Mesothelial cell of epicardium (in vitro differentiated cells): ENCODE results near the gene FASN. TPM values are rescaled to one million over a fixed set of nuclear protein-coding genes. Genes with fewer than 3 reads are reported as not detected.

Source experiments
- DNase-seq, 2 experiments: peaks; one replicate each; pipeline ENCODE4 v3.0.0; 2021; ENCODE audit warnings: low spot score in 2 of 2; ENCODE audit not compliant: unreplicated experiment in 2 of 2
- H3K27ac Mint-ChIP-seq: 2 replicates; pipeline ENCODE4 v1.8.0; 2021; ENCODE audit warnings: mixed read lengths
- H3K27me3 Mint-ChIP-seq: 2 replicates; pipeline ENCODE4 v1.8.0; 2021; ENCODE audit warnings: low read depth, mixed read lengths
- H3K36me3 Mint-ChIP-seq: 2 replicates; pipeline ENCODE4 v1.8.0; 2021; ENCODE audit warnings: mixed read lengths
- H3K4me1 Mint-ChIP-seq: 2 replicates; pipeline ENCODE4 v1.8.0; 2021; ENCODE audit warnings: mixed read lengths
- H3K4me3 Mint-ChIP-seq: 2 replicates; pipeline ENCODE4 v1.8.0; 2021; ENCODE audit warnings: mild to moderate bottlenecking, moderate library complexity, mixed read lengths
- H3K9me3 Mint-ChIP-seq: 2 replicates; pipeline ENCODE4 v1.8.0; 2021; ENCODE audit warnings: mixed read lengths
- total RNA-seq: library from RNA; stranded (reverse); gene quantifications from 3 replicates; pipeline ENCODE4 v1.2.1, GENCODE V29; 2021
- TF ChIP-seq, protein P1 (sequence below): fragments of 200-600 bp; sonication (generic); IDR thresholded peaks from one replicate; pipeline ENCODE4 v1.5.0; 2021; ENCODE audit warnings: antibody characterized with exemption; ENCODE audit not compliant: unreplicated experiment

FASN gene
- total RNA-seq, 1 donor from 2014 or later: 227 TPM

- no peak overlapping the region for H3K27ac Mint-ChIP-seq
- H3K4me3 Mint-ChIP-seq: no peak overlapping the region
- H3K36me3 Mint-ChIP-seq: peaks cover 34% of the 10 kb centered on the region
- H3K27me3 Mint-ChIP-seq: no peaks in the 10 kb centered on the region
- H3K4me1 Mint-ChIP-seq: no peaks in the 10 kb centered on the region
- DNase-seq: no peak
- no peaks in the 10 kb centered on the region for H3K9me3 Mint-ChIP-seq
- TF ChIP-seq, protein P1, sequence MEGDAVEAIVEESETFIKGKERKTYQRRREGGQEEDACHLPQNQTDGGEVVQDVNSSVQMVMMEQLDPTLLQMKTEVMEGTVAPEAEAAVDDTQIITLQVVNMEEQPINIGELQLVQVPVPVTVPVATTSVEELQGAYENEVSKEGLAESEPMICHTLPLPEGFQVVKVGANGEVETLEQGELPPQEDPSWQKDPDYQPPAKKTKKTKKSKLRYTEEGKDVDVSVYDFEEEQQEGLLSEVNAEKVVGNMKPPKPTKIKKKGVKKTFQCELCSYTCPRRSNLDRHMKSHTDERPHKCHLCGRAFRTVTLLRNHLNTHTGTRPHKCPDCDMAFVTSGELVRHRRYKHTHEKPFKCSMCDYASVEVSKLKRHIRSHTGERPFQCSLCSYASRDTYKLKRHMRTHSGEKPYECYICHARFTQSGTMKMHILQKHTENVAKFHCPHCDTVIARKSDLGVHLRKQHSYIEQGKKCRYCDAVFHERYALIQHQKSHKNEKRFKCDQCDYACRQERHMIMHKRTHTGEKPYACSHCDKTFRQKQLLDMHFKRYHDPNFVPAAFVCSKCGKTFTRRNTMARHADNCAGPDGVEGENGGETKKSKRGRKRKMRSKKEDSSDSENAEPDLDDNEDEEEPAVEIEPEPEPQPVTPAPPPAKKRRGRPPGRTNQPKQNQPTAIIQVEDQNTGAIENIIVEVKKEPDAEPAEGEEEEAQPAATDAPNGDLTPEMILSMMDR: no peak
Measured at GRCh38 chr17:82127704-82128103, 29.7 kb upstream of the FASN start.

GRCh38 chr17:82127315-82127595 is 29.2 kb upstream of the FASN start:
- Mint-ChIP-seq H3K4me3 (no peak overlapping the region), H3K27me3 (no peaks in the 10 kb centered on the region), H3K36me3 (peaks cover 35% of the 10 kb centered on the region), H3K9me3 (no peaks in the 10 kb centered on the region), H3K4me1 (no peaks in the 10 kb centered on the region), H3K27ac (no peak overlapping the region)
- TF ChIP-seq, protein P1: no peak
- DNase-seq: no peak

DNA sequence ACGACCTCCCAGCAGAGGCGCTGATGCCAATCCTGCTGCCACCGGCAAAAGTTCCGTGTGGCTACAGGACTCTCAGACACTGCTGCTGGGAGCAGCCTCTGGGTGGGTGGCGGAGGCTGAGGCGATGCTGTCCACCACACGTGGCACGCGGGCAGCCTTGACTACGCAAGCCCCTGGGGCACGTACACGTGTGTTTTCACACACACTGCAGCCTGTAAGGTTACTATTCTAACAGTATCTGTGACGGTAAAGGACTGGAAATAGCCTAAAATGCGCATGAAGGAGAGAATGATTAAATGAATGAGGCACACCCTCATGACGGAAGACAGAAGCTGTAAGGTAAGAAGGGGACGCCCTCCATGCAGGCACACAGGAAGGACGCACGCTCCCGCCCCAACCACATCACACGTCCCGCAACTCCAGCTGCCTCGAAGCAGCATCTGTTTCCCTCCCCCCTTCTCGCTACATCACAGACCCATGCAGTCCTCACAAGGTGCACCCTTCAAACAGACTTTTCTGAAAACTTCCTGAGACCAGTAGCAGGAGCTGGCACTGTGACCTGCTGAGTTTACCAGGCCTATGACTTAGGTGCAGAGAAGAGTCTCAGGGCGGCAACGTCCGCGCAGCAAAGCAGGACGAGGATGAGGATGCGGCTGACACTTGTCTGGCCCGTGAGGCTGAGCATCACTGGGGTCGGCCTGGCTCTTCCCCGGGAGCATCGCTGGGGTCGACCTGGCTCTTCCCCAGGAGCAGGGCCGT is 28.7 kb upstream of the FASN start:
- H3K27ac Mint-ChIP-seq: no peak overlapping the region
- TF ChIP-seq, protein P1: no peak
- H3K4me1 Mint-ChIP-seq: peaks cover 3% of the 10 kb centered on the region
- H3K36me3 Mint-ChIP-seq: peaks cover 35% of the 10 kb centered on the region
- DNase-seq: no peak
- H3K9me3 Mint-ChIP-seq: no peaks in the 10 kb centered on the region
- no peak overlapping the region for H3K4me3 Mint-ChIP-seq
- H3K27me3 Mint-ChIP-seq: no peaks in the 10 kb centered on the region

DNA sequence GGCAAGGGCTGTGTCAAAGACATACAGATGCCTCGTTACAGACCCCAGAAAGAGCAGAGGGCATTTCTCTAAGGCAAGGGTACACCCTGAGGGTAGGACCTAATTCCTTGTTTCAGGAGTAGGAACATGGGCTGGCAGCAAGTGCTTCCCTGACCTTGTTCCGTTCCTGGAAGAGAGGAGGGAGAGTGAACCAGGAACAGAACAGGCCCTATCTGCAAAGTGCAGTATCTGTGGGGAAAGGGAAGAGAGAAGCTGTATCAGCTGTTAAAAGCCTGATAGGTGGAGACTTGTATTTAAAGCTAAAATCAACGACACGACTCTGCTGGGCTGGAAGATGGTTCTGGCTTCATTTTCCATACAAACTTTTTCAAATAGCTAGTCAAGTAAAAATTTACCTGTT is 26.1 kb upstream of the FASN start:
- no peak for DNase-seq
- H3K36me3 Mint-ChIP-seq: peaks cover 35% of the 10 kb centered on the region
- no peaks in the 10 kb centered on the region for H3K9me3 Mint-ChIP-seq
- no peak overlapping the region for H3K27ac Mint-ChIP-seq
- no peaks in the 10 kb centered on the region for H3K27me3 Mint-ChIP-seq
- no peak overlapping the region for H3K4me3 Mint-ChIP-seq
- H3K4me1 Mint-ChIP-seq: peaks cover 13% of the 10 kb centered on the region
- TF ChIP-seq, protein P1: no peak

DNA sequence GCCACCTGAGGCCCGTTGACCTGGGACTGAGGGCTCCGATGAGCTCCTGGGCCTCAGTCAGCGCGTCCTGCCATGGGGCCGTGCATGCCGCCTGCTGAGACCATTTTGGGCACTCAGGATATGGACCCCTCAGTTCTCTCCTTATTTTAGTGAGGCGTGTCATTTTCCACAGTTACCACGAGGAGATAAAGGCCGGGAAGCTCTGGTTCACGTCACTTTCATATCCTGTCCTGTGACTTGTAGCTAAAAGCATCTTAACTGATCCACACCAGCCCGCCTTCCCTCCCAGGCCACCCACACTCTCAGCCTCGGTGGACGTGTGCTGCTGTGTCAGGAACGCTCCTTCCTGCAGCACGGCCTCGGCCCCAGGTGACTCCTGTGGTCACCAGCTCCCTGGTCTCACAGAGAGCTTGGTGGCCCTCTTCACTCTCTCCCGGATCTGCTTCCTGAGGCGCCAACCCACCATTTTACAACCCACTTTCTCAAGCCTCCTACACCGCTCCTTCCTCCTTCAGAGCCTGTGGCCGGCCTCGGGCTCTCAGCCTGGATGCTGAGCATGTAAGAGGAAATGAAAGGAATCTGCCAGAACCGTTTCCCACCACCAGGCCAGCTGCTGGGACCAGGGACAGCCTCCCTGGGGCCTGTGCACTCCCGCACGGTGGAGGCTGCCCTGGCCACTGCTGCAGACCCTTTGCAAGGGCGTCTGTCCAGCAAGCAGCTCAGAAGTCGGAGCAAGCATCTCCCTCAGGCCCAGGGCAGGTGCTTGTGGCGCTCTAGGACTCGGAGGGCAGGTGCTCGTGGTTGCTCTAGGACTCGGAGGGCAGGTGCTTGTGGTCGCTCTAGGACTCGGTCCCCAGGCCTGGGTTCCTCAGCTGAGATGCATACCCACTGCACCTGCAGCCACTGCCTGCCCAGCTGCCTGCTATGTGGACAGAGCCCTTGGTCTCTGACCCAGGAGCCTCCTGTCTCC is 23.9 kb upstream of the FASN start:
- Mint-ChIP-seq H3K27ac (peak overlapping the region; percentile 13), H3K36me3 (peaks cover 29% of the 10 kb centered on the region), H3K9me3 (no peaks in the 10 kb centered on the region), H3K4me1 (peaks cover 28% of the 10 kb centered on the region), H3K4me3 (no peak overlapping the region), H3K27me3 (no peaks in the 10 kb centered on the region)
- DNase-seq: no peak
- TF ChIP-seq, protein P1: no peak
